ENCODE results near the gene YIPF2. TPM values are rescaled to one million over a fixed set of nuclear protein-coding genes. Genes with fewer than 3 reads are reported as not detected.

YIPF2 gene
- total and polyA plus RNA-seq, 10 of the 15 experiments (the other 5 are each of a cell fraction or from before 2014, with no cell fraction given): 0.92 to 38.9 (median 17.6) TPM

- TF ChIP-seq, protein P1, sequence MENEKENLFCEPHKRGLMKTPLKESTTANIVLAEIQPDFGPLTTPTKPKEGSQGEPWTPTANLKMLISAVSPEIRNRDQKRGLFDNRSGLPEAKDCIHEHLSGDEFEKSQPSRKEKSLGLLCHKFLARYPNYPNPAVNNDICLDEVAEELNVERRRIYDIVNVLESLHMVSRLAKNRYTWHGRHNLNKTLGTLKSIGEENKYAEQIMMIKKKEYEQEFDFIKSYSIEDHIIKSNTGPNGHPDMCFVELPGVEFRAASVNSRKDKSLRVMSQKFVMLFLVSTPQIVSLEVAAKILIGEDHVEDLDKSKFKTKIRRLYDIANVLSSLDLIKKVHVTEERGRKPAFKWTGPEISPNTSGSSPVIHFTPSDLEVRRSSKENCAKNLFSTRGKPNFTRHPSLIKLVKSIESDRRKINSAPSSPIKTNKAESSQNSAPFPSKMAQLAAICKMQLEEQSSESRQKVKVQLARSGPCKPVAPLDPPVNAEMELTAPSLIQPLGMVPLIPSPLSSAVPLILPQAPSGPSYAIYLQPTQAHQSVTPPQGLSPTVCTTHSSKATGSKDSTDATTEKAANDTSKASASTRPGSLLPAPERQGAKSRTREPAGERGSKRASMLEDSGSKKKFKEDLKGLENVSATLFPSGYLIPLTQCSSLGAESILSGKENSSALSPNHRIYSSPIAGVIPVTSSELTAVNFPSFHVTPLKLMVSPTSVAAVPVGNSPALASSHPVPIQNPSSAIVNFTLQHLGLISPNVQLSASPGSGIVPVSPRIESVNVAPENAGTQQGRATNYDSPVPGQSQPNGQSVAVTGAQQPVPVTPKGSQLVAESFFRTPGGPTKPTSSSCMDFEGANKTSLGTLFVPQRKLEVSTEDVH (IDR thresholded peaks at IDR 0.05; ENCODE audit: low read depth, partially characterized antibody): peak; percentile 93
- TF ChIP-seq POLR2AphosphoS2 (IDR thresholded peaks at IDR 0.05; ENCODE audit: low read depth, low read length) (peak; percentile 91), SREBF1 (IDR thresholded peaks at IDR 0.05; ENCODE audit: low read length) (peak; percentile 80), RAD21 (IDR thresholded peaks at IDR 0.05; ENCODE audit: insufficient read depth, low read depth, low read length) (no peak), RBBP5 (conservative IDR thresholded peaks at IDR 0.05) (no peak), PAX8 (IDR thresholded peaks at IDR 0.05) (no peak), PBX3 (IDR thresholded peaks at IDR 0.05; ENCODE audit: insufficient replicate concordance, low read depth, low read length) (peak; percentile 32), MTA3 (IDR thresholded peaks at IDR 0.05; ENCODE audit: borderline replicate concordance, low read length) (no peak), SUPT20H (IDR thresholded peaks at IDR 0.05; ENCODE audit: borderline replicate concordance, control insufficient read depth, low read depth, low read length) (no peak), IRF5 (IDR thresholded peaks at IDR 0.05; ENCODE audit: borderline replicate concordance) (no peak), SIX5 (IDR thresholded peaks at IDR 0.05; ENCODE audit: low read depth, low read length, severe bottlenecking) (peak; percentile 84), KDM1A (IDR thresholded peaks at IDR 0.05; ENCODE audit: borderline replicate concordance) (no peak), EZH2 (IDR thresholded peaks at IDR 0.05; ENCODE audit: borderline replicate concordance, control insufficient read depth, low read depth, low read length) (no peak), KAT2A (conservative IDR thresholded peaks at IDR 0.05; ENCODE audit: control insufficient read depth, low read depth, low read length) (no peak), ZNF217 (IDR thresholded peaks at IDR 0.05) (no peak)
- TF ChIP-seq, protein P2, sequence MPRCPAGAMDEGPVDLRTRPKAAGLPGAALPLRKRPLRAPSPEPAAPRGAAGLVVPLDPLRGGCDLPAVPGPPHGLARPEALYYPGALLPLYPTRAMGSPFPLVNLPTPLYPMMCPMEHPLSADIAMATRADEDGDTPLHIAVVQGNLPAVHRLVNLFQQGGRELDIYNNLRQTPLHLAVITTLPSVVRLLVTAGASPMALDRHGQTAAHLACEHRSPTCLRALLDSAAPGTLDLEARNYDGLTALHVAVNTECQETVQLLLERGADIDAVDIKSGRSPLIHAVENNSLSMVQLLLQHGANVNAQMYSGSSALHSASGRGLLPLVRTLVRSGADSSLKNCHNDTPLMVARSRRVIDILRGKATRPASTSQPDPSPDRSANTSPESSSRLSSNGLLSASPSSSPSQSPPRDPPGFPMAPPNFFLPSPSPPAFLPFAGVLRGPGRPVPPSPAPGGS (IDR thresholded peaks at IDR 0.05; ENCODE audit: borderline replicate concordance, insufficient read depth, low read depth, low read length, poor library complexity, severe bottlenecking): no peak
- TF ChIP-seq, protein P3, sequence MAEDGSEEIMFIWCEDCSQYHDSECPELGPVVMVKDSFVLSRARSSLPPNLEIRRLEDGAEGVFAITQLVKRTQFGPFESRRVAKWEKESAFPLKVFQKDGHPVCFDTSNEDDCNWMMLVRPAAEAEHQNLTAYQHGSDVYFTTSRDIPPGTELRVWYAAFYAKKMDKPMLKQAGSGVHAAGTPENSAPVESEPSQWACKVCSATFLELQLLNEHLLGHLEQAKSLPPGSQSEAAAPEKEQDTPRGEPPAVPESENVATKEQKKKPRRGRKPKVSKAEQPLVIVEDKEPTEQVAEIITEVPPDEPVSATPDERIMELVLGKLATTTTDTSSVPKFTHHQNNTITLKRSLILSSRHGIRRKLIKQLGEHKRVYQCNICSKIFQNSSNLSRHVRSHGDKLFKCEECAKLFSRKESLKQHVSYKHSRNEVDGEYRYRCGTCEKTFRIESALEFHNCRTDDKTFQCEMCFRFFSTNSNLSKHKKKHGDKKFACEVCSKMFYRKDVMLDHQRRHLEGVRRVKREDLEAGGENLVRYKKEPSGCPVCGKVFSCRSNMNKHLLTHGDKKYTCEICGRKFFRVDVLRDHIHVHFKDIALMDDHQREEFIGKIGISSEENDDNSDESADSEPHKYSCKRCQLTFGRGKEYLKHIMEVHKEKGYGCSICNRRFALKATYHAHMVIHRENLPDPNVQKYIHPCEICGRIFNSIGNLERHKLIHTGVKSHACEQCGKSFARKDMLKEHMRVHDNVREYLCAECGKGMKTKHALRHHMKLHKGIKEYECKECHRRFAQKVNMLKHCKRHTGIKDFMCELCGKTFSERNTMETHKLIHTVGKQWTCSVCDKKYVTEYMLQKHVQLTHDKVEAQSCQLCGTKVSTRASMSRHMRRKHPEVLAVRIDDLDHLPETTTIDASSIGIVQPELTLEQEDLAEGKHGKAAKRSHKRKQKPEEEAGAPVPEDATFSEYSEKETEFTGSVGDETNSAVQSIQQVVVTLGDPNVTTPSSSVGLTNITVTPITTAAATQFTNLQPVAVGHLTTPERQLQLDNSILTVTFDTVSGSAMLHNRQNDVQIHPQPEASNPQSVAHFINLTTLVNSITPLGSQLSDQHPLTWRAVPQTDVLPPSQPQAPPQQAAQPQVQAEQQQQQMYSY (CRISPR knock-in tag; IDR thresholded peaks at IDR 0.05): no peak
Observed at GRCh38 chr19:10928563-10929401, at the start of gene YIPF2, which contains the start of gene TIMM29 (continued).
